Skeletal muscle satellite cell (primary cell): ENCODE data around the gene NLRC5.
A peak's percentile ranks its signal among the peaks of the same experiment; 100 is the strongest.
"Not testable (repeated sequence)": the region's sequence is repeated elsewhere in the genome, so short reads cannot be mapped to it uniquely, and the experiment has no call there.

Experiments
- H3K27me3 ChIP-seq: 2 replicates; pipeline ENCODE4 v1.7.0; 2013; ENCODE audit warnings: low read length; ENCODE audit not compliant: control insufficient read depth, insufficient read depth
- H3K36me3 ChIP-seq: 2 replicates; pipeline ENCODE4 v1.7.0; 2013; ENCODE audit warnings: mild to moderate bottlenecking, control low read depth, low read length; ENCODE audit not compliant: insufficient read depth
- H3K4me1 ChIP-seq: 2 replicates; pipeline ENCODE4 v1.7.0; 2013; ENCODE audit warnings: low read length; ENCODE audit not compliant: control insufficient read depth, insufficient read depth
- H3K4me2 ChIP-seq: 2 replicates; pipeline ENCODE4 v1.7.0; 2013; ENCODE audit warnings: mild to moderate bottlenecking, low read length
- H3K4me3 ChIP-seq: 2 replicates; pipeline ENCODE4 v1.7.0; 2013; ENCODE audit warnings: low read length
- H3K9ac ChIP-seq: 2 replicates; pipeline ENCODE4 v1.7.0; 2013; ENCODE audit warnings: mild to moderate bottlenecking, low read depth, low read length, moderate library complexity
- H3K9me3 ChIP-seq: replicated peaks from 2 replicates; pipeline ENCODE4 v1.7.0; 2013; ENCODE audit warnings: mild to moderate bottlenecking, control low read depth, low read length

NLRC5 gene

GRCh38 chr16:57093666-57094564, 104.6 kb downstream of the NLRC5 start:
- Histone ChIP-seq H3K4me1 (peaks cover 16% of the 10 kb centered on the region), H3K9me3 (no peaks in the 10 kb centered on the region), H3K4me2 (peak overlapping the region; percentile 85), H3K4me3 (peak overlapping the region; percentile 86), H3K27me3 (peaks cover 5% of the 10 kb centered on the region), H3K36me3 (no peaks in the 10 kb centered on the region), H3K9ac (no peak overlapping the region)

GRCh38 chr16:57094911-57095310, 105.6 kb downstream of the NLRC5 start:
- H3K4me1 ChIP-seq: peaks cover 18% of the 10 kb centered on the region
- no peak overlapping the region for H3K4me2 ChIP-seq
- no peak overlapping the region for H3K4me3 ChIP-seq
- H3K9me3 ChIP-seq: no peaks in the 10 kb centered on the region
- no peaks in the 10 kb centered on the region for H3K36me3 ChIP-seq
- no peak overlapping the region for H3K9ac ChIP-seq
- no peaks in the 10 kb centered on the region for H3K27me3 ChIP-seq

- no peak overlapping the region for H3K9ac ChIP-seq
- H3K36me3 ChIP-seq: no peaks in the 10 kb centered on the region
- H3K4me1 ChIP-seq: peaks cover 24% of the 10 kb centered on the region
- H3K4me2 ChIP-seq: no peak overlapping the region
- no peaks in the 10 kb centered on the region for H3K27me3 ChIP-seq
- no peak overlapping the region for H3K4me3 ChIP-seq
- no peaks in the 10 kb centered on the region for H3K9me3 ChIP-seq
These were observed 106.8 kb downstream of the NLRC5 start for GRCh38 chr16:57096192-57096591.

GRCh38 chr16:57096793-57097192, 107.4 kb downstream of the NLRC5 start:
- no peak overlapping the region for H3K4me3 ChIP-seq
- H3K36me3 ChIP-seq: no peaks in the 10 kb centered on the region
- no peak overlapping the region for H3K9ac ChIP-seq
- H3K4me2 ChIP-seq: no peak overlapping the region
- peaks cover 18% of the 10 kb centered on the region for H3K4me1 ChIP-seq
- no peaks in the 10 kb centered on the region for H3K27me3 ChIP-seq
- no peaks in the 10 kb centered on the region for H3K9me3 ChIP-seq

- Histone ChIP-seq H3K36me3 (no peaks in the 10 kb centered on the region), H3K9ac (no peak overlapping the region)
These were observed 109.0 kb downstream of the NLRC5 start for GRCh38 chr16:57098188-57098841.

GRCh38 chr16:57099965-57100364, 110.6 kb downstream of the NLRC5 start:
- not testable (repeated sequence) for H3K4me2 ChIP-seq, H3K36me3 ChIP-seq, H3K4me1 ChIP-seq, H3K9ac ChIP-seq, H3K9me3 ChIP-seq, H3K4me3 ChIP-seq, H3K27me3 ChIP-seq

More at GRCh38 chr16:57098188-57098841, 109.0 kb downstream of the NLRC5 start:
- no peaks in the 10 kb centered on the region for H3K9me3 ChIP-seq
- no peak overlapping the region for H3K4me3 ChIP-seq
- H3K4me2 ChIP-seq: no peak overlapping the region
- peaks cover 12% of the 10 kb centered on the region for H3K4me1 ChIP-seq
- no peaks in the 10 kb centered on the region for H3K27me3 ChIP-seq

- H3K4me3 ChIP-seq: no peak overlapping the region
- no peak overlapping the region for H3K9ac ChIP-seq
- no peaks in the 10 kb centered on the region for H3K27me3 ChIP-seq
- no peaks in the 10 kb centered on the region for H3K36me3 ChIP-seq
- H3K4me1 ChIP-seq: peaks cover 9% of the 10 kb centered on the region
- H3K4me2 ChIP-seq: no peak overlapping the region
- H3K9me3 ChIP-seq: no peaks in the 10 kb centered on the region
These were observed 111.1 kb downstream of the NLRC5 start for GRCh38 chr16:57100445-57100844.

GRCh38 chr16:57102888-57103851, 113.8 kb downstream of the NLRC5 start:
- no peak overlapping the region for H3K9ac ChIP-seq
- no peak overlapping the region for H3K4me2 ChIP-seq
- peaks cover 12% of the 10 kb centered on the region for H3K4me1 ChIP-seq
- H3K4me3 ChIP-seq: no peak overlapping the region
- no peaks in the 10 kb centered on the region for H3K27me3 ChIP-seq
- H3K36me3 ChIP-seq: no peaks in the 10 kb centered on the region
- H3K9me3 ChIP-seq: no peaks in the 10 kb centered on the region

GRCh38 chr16:57104706-57105105, 115.3 kb downstream of the NLRC5 start:
- H3K27me3 ChIP-seq: no peaks in the 10 kb centered on the region
- no peaks in the 10 kb centered on the region for H3K9me3 ChIP-seq
- H3K4me2 ChIP-seq: no peak overlapping the region
- no peak overlapping the region for H3K9ac ChIP-seq
- H3K36me3 ChIP-seq: no peaks in the 10 kb centered on the region
- peaks cover 12% of the 10 kb centered on the region for H3K4me1 ChIP-seq
- H3K4me3 ChIP-seq: no peak overlapping the region

- peaks cover 7% of the 10 kb centered on the region for H3K4me1 ChIP-seq
- H3K9me3 ChIP-seq: no peaks in the 10 kb centered on the region
- no peaks in the 10 kb centered on the region for H3K36me3 ChIP-seq
- no peaks in the 10 kb centered on the region for H3K27me3 ChIP-seq
- H3K9ac ChIP-seq: no peak overlapping the region
- no peak overlapping the region for H3K4me3 ChIP-seq
- no peak overlapping the region for H3K4me2 ChIP-seq
These were observed 115.8 kb downstream of the NLRC5 start for GRCh38 chr16:57105184-57105583.

- Histone ChIP-seq H3K4me1 (peaks cover 3% of the 10 kb centered on the region), H3K4me2 (no peak overlapping the region), H3K27me3 (no peaks in the 10 kb centered on the region), H3K4me3 (no peak overlapping the region), H3K36me3 (no peaks in the 10 kb centered on the region), H3K9ac (no peak overlapping the region), H3K9me3 (no peaks in the 10 kb centered on the region)
These were observed 117.4 kb downstream of the NLRC5 start for GRCh38 chr16:57106767-57107166.
